GM18519 (cell line): Measurements from ENCODE around the gene GOLGA6L10.
"Not testable (repeated sequence)": the region's sequence is repeated elsewhere in the genome, so short reads cannot be mapped to it uniquely, and the experiment has no call there.

Experiments
- ATAC-seq: cut with Tn5 transposase; IDR thresholded peaks from one replicate; pipeline ENCODE4 v1.9.1; 2021; ENCODE audit warnings: mild to moderate bottlenecking, moderate library complexity; ENCODE audit not compliant: unreplicated experiment, low FRiP score

The GOLGA6L10 gene

GRCh38 chr15:82319522-82320278 is 29.6 kb downstream of the GOLGA6L10 start:
- not testable (repeated sequence) for ATAC-seq

GRCh38 chr15:82318281-82318680 is 31.0 kb downstream of the GOLGA6L10 start:
- not testable (repeated sequence) for ATAC-seq

- not testable (repeated sequence) for ATAC-seq
These were observed 31.8 kb downstream of the GOLGA6L10 start for GRCh38 chr15:82317516-82317915.

- no peak for ATAC-seq
These were observed 32.2 kb downstream of the GOLGA6L10 start for GRCh38 chr15:82317091-82317489.

- not testable (repeated sequence) for ATAC-seq
These were observed 32.8 kb downstream of the GOLGA6L10 start for GRCh38 chr15:82316247-82317090.

GRCh38 chr15:82315519-82316246 is 33.6 kb downstream of the GOLGA6L10 start:
- no peak for ATAC-seq

GRCh38 chr15:82314769-82315518 is 34.3 kb downstream of the GOLGA6L10 start:
- ATAC-seq: no peak

GRCh38 chr15:82313951-82314768 is 35.1 kb downstream of the GOLGA6L10 start:
- not testable (repeated sequence) for ATAC-seq

- ATAC-seq: no peak
These were observed 35.8 kb downstream of the GOLGA6L10 start for GRCh38 chr15:82313446-82313845.

GRCh38 chr15:82312586-82313349 is 36.5 kb downstream of the GOLGA6L10 start:
- ATAC-seq: no peak

GRCh38 chr15:82311321-82311720 is 38.0 kb downstream of the GOLGA6L10 start:
- ATAC-seq: not testable (repeated sequence)

- ATAC-seq: no peak
These were observed 39.5 kb downstream of the GOLGA6L10 start for GRCh38 chr15:82309802-82310201.

- no peak for ATAC-seq
These were observed 41.6 kb downstream of the GOLGA6L10 start for GRCh38 chr15:82307714-82308081.

GRCh38 chr15:82306791-82307713 is 42.2 kb downstream of the GOLGA6L10 start:
- no peak for ATAC-seq

GRCh38 chr15:82305621-82306048 is 43.6 kb downstream of the GOLGA6L10 start:
- no peak for ATAC-seq

- no peak for ATAC-seq
These were observed 44.5 kb downstream of the GOLGA6L10 start for GRCh38 chr15:82304778-82305090.

GRCh38 chr15:82303956-82304777 is 45.1 kb downstream of the GOLGA6L10 start:
- ATAC-seq: no peak
